Fibroblast of the conjunctiva (primary cell): ENCODE data around the gene IGFLR1.
"Not testable (repeated sequence)": the region's sequence is repeated elsewhere in the genome, so short reads cannot be mapped to it uniquely, and the experiment has no call there.

ENCODE experiments used
- DNase-seq: peaks from one replicate; pipeline ENCODE4 v3.0.0-alpha.2; 2010; ENCODE audit warnings: low read depth

The IGFLR1 gene

DNA sequence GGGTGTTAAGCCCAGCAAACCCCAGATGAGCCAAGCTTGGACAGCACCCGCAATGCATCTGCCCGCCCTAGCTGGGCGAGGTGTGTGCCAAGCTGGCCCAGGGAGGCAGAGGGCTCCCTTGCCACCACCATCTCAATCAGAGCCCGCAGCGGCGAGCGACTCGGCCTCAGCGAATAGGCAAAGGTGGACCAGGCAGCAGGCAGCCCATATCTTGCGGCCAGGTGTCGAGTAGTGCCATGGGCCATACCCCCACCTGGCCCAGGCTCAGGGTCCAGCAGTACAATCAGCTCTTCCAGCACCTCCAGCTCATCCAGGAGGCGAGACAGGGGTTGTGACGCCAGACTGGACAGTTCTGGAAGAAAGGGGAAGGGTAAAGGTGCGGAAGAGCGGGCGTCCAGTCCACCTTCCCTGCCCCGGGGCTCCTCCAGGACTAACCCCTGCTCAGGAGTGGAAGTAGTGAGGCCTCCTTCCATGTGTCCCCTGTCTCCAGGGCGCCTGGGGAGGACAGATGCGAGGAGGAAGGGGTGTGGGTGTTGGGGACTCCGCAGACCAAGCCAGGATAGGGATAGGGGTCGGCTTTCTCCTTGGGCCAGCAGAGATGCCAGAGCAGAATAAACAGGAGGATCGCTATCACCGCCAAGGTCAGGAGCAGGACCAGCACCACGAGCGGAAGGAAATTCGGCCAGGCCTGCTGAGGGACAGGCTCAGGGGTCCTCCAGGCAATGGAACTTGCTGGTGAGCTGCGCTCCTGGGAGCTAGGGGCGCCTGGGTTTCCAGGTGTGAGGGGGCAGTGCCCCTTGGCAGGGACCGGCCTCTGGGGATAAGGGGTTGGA is 2.8 kb downstream of the IGFLR1 start:
- no peak for DNase-seq

DNA sequence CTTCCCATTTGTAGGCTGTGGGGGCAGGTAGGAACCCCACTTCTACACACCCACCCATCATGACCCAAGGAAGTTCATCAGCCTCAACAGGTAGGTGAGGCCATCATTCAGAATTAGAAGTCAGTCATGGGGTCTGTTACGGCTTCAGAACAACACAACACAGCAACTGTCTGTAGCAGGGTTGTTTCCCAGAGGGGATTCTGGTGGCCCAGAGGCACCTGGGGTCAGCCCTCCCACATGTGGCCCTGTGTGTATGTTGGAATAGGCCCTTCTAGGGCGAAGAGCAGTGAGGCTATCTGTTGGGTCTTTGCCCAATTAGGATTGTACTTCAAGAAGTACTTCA is 3.4 kb downstream of the IGFLR1 start:
- DNase-seq: no peak

DNA sequence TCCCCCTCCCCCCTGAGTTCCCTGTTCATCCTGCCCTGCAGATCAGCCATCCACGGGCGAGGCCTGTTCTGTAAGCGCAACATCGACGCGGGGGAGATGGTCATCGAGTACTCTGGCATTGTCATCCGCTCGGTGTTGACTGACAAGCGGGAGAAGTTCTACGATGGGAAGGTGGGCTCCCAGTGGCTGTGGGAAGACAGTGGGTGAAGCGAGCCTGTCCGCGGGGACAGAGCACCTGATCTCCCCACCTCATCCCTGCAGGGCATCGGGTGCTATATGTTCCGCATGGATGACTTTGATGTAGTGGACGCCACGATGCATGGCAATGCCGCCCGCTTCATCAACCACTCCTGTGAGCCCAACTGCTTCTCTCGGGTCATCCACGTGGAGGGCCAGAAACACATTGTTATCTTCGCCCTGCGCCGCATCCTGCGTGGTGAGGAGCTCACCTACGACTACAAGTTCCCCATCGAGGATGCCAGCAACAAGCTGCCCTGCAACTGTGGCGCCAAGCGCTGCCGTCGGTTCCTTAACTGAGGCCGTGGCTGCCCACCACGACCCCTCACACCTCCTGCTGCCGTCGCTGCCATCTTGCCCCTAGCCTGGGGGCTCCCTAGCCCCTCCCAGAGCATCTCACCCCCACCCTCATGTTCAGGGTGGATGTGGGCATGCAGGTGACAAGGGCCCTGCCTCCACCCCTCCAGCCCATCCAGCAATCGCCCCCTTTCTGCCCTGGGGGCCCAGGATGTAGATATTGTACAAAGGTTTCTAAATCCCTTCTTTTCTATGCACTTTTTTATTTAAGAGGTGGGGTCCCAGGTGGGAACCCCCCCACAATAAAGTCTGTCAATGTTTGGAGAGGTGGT is 4.0 kb downstream of the IGFLR1 start:
- no peak for DNase-seq

- DNase-seq: no peak
Measured at GRCh38 chr19:35736913-35737886, 5.1 kb downstream of the IGFLR1 start.

- no peak for DNase-seq
Measured at GRCh38 chr19:35734889-35735288, 7.4 kb downstream of the IGFLR1 start.

DNA sequence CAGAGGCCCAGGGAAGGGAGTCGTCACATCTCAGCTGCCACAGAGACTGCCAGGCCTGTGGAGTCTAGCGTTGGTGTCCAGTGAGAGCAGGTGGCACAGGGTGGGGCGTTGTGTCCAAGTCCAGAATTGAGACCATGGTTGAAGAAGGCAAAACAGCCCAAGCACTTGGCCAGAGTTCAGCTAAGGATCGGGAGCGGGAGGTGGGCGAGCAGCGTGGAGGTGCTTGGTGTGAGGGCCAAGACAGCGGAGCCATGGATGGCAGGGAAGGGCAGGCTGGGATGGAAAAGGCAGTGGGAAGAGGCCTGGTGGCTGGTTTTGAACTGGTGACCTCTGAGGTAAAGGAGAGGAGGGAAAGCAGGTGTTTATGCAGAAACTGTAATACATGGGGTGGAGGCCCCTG is 8.0 kb downstream of the IGFLR1 start:
- no peak for DNase-seq

- no peak for DNase-seq
Measured at GRCh38 chr19:35733180-35734125, 8.8 kb downstream of the IGFLR1 start.

GRCh38 chr19:35732540-35733179 is 9.6 kb downstream of the IGFLR1 start:
- no peak for DNase-seq

GRCh38 chr19:35731779-35732405 is 10.4 kb downstream of the IGFLR1 start:
- no peak for DNase-seq

- DNase-seq: no peak
Measured at GRCh38 chr19:35731353-35731752, 10.9 kb downstream of the IGFLR1 start.

GRCh38 chr19:35730326-35730725 is 11.9 kb downstream of the IGFLR1 start:
- no peak for DNase-seq

DNA sequence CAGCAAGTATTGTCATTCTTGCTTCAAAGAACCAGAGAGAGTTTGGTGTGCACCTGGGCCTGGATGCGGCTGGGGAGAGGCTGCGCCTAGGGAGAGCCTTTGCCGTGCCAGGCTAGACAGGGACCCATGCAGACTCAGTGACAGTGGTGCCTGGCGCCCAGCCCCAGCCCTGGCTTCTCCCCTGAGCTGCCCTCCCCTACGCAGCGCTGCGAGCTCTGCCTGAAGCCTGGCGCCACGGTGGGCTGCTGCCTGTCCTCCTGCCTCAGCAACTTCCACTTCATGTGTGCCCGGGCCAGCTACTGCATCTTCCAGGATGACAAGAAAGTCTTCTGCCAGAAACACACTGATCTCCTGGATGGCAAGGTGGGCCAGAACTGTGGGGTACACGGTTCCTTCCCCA is 12.5 kb downstream of the IGFLR1 start:
- no peak for DNase-seq

DNA sequence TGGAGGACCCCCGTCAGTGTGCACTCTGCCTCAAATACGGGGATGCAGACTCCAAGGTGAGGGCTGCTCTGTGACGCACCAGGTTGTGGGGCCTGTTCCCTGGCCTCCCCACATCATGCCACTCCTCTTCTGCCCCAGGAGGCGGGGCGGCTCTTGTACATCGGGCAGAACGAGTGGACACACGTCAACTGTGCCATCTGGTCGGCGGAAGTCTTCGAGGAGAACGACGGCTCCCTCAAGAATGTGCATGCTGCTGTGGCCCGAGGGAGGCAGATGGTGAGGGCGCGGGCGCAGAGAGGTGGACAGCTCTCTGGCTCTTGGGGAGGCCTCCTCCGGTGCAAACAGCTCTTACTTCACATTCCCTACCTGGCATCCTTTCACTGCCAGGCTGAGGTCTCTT is 13.2 kb downstream of the IGFLR1 start:
- no peak for DNase-seq

- no peak for DNase-seq
Measured at GRCh38 chr19:35727956-35728706, 14.1 kb downstream of the IGFLR1 start.

- no peak for DNase-seq
Measured at GRCh38 chr19:35727053-35727955, 14.9 kb downstream of the IGFLR1 start.

GRCh38 chr19:35725216-35725861 is 16.9 kb downstream of the IGFLR1 start:
- DNase-seq: no peak

DNA sequence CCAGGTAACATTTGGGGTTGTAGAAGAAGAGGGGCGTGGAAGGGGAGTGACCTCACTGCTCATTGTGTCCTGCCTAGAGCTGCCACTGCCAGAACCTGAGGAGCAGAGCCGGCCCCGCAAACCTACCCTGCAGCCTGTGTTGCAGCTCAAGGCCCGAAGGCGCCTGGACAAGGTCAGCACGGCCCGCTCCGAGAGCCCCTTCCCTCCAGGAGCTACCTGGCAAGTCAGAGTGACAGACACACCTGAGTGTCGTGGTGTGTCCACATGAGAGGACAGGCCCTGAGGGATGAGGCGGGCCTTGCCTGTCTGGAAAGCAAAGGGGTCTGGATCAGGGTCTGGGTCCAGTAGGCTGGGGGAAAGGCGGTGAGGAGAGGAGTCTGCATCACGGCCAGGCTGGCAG is 17.7 kb downstream of the IGFLR1 start:
- no peak for DNase-seq

- DNase-seq: not testable (repeated sequence)
Measured at GRCh38 chr19:35724132-35724531, 18.1 kb downstream of the IGFLR1 start.
